ENCODE data around the gene FHIP2A. TPM values are rescaled to one million over a fixed set of nuclear protein-coding genes. Genes with fewer than 3 reads are reported as not detected.
"Not testable (repeated sequence)": the region's sequence is repeated elsewhere in the genome, so short reads cannot be mapped to it uniquely, and the experiment has no call there.

Gene FHIP2A
- 19.1 and 19.3 TPM in 2 replicates for total RNA-seq (2014; rRNA removed)
- polyA plus RNA-seq (2012), result 12.4 TPM

- DNase-seq (ENCODE audit: low read depth), result peak; percentile 71
Measured at GRCh38 chr10:114821293-114821914, at the start of gene FHIP2A. Gene FHIP2A, plus strand, starts transcription at chr10:114821780. Its CDS starts 299 bp downstream, at chr10:114822079.

GRCh38 chr10:114772496-114773196, 48.9 kb upstream of the FHIP2A start:
- no peak for DNase-seq (ENCODE audit: low read depth)

DNA sequence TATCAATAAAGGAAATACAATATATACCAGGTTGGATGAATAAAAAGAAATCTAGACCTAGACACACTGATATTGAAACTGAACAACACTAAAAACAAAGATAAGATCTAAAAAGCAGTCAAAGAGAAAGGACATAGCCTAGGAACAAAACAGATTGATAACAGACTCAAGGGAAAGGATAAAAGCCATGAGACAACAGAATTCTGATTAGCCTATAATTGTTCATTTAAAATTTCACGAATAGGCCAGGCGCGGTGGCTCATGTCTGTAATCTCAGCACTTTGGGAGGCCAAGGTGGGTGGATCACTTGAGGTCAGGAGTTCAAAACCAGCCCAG, 48.4 kb upstream of the FHIP2A start:
- no peak for DNase-seq (ENCODE audit: low read depth)

- DNase-seq (ENCODE audit: low read depth), result not testable (repeated sequence)
Measured at GRCh38 chr10:114775082-114775481, 46.5 kb upstream of the FHIP2A start.

GRCh38 chr10:114777415-114777814, 44.2 kb upstream of the FHIP2A start:
- no peak for DNase-seq (ENCODE audit: low read depth)

DNA sequence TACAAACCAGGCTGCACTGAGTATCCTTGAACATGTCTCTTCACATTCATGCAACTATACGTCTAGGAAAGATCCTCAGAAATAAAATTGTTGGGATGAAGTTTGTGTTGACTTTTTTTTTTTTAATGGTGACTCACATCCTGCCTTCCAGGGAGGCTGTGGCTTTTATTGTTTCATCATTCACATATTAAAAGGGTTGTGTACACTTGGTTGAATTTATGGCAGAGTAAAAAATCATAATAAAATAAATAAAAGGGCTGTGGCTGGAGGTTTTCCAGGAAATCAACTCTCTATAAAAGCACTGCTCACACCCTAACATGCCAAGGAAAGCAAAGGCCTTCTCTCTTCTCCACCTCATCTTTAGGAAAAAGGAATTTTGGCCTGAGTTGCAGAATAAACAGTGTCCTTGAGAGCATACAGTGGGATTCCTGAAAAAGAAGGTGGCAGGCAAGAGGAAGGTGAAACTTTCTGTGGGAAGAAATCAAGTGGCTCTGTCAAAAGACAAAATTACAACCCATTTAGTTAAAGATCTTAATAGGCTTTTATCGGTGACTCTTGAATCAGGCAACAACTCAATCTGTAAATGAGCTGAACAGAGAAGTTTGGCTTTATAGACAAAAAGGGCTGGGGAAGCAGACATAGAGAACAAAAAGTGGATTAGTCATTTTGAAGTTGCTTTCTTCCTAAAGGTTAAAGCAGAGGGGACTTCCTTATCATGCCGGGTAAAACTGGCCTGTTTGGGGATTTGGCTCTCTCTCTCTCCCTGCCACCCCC, 41.6 kb upstream of the FHIP2A start:
- DNase-seq (ENCODE audit: low read depth), result peak; percentile 87

DNA sequence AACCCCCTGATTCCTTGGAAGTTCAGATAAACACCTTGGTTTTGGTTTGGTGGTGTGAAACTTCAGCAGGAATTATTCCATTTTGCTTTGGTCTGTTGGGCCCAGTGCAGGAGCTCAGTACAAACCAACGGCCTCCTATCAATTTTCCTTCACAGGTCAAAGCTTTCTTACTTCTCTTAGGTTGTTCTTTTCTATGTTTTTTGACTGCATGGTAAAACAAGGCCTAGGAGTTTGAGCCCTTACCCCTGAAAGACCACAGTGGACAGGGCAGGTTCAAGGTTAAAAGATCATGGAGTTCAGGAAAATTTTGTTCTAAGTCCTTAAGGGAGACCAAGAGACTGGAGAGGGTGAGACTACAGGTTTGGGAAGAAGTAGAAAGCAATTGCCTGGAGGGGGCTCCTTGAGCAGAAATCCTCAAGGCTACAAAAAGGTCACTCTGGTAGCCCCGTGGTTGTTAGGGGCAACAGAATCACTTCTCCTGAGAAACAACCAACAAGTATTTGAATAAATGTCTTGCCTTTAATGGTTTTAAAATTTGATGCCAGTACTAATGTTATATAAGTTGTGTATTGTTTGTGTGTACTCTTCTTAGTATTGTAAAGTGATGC, 40.9 kb upstream of the FHIP2A start:
- DNase-seq (ENCODE audit: low read depth), result no peak

DNA sequence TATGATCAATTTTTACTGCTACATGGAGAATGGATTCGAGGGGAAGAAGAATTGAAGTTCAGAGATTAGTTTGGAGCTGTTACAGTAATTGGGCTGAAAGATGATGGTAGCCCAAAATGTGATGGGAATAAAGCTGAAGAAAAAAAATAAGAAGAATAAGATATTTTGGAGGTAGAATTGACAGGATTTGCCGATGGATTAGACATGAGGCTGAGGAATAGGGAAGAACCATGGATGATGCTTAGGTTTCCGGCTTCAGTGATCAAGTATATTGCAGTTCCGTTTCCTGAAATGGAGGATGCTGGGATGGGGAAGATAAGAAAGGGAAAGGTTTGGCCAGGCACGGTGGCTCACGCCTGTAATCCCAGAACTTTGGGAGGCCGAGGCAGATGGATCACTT, 38.9 kb upstream of the FHIP2A start:
- DNase-seq (ENCODE audit: low read depth), result no peak

DNA sequence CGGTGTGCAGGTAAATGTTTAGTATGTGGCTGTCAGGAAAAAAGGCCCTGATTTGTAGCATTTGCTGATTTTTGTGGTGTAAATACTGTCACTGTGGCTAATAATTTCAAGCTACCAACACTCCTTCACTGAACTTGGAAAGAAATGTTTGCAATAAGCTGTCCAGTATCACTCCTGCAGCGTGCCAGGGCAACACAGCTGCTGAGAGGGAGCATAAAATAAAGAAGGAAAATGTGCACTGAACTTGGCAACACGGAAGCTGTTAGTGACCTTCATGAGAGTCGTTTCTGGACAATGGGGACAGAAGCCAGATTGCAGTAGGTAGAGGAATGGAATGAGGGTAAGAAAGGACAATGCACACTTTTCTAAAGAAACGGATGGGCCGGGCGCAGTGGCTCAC, 37.9 kb upstream of the FHIP2A start:
- no peak for DNase-seq (ENCODE audit: low read depth)

- peak; percentile 64 for DNase-seq (ENCODE audit: low read depth)
Measured at GRCh38 chr10:114786492-114786891, 35.1 kb upstream of the FHIP2A start.

- not testable (repeated sequence) for DNase-seq (ENCODE audit: low read depth)
Measured at GRCh38 chr10:114787131-114787530, 34.4 kb upstream of the FHIP2A start.

DNA sequence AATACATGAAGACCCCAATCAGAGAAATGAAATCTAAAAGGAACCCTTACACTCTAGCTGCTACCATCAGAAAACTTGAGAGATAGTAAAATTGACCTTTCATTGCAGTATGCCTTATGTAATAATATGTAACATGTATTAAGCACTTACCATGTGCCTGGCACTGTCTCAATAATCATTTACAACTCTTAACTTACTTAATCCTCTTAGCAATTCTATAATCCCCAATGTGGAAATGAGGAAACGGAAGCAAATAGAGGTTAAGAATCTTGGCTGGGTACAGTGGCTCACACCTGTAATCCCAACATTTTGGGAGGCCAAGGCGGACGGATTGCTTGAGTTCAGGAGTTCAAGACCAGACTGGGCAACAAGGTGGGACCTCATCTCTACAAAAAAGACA, 29.8 kb upstream of the FHIP2A start:
- DNase-seq (ENCODE audit: low read depth), result no peak

GRCh38 chr10:114795039-114795438, 26.5 kb upstream of the FHIP2A start:
- no peak for DNase-seq (ENCODE audit: low read depth)

DNA sequence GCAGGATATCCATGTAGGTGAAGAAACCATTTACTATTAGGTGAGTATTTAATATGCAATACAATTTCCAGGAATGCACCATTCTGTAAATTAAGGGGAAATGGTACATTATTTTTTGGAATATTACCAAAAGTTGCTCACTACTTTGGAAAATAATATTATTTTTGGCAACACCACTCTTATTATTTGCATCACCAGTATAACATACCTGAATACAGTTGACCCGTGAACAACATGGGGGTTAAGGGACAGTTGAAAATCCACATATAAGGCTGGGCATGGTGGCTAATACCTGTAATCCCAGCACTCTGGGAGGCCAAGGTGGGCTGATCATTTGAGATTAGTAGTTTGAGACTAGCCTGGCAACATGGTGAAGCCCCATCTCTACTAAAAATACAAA, 21.2 kb upstream of the FHIP2A start:
- no peak for DNase-seq (ENCODE audit: low read depth)

- DNase-seq (ENCODE audit: low read depth), result no peak
Measured at GRCh38 chr10:114801411-114801813, 20.2 kb upstream of the FHIP2A start.

- DNase-seq (ENCODE audit: low read depth), result no peak
Measured at GRCh38 chr10:114802177-114802576, 19.4 kb upstream of the FHIP2A start.

- no peak for DNase-seq (ENCODE audit: low read depth)
Measured at GRCh38 chr10:114806562-114807391, 14.8 kb upstream of the FHIP2A start.

GRCh38 chr10:114808982-114809381, 12.6 kb upstream of the FHIP2A start:
- DNase-seq (ENCODE audit: low read depth), result no peak

DNA sequence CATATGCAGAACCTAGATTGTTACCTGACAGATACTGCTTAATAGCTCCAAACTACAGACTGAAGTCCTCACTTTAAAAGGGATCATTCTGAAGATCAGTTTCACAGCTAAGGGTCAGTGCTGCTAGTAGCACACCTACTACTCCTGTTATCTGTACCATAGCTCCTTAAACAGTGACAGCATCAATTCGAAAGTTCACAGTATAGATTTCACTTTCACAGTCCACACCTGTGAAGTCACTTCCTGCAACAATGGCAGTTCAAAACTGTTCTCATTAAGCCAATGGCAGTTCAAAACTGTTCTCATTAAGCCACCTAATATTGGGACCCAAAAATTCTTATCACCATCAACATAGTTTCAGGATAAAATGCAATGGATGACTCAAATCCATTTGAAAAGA, 10.7 kb upstream of the FHIP2A start:
- no peak for DNase-seq (ENCODE audit: low read depth)

DNA sequence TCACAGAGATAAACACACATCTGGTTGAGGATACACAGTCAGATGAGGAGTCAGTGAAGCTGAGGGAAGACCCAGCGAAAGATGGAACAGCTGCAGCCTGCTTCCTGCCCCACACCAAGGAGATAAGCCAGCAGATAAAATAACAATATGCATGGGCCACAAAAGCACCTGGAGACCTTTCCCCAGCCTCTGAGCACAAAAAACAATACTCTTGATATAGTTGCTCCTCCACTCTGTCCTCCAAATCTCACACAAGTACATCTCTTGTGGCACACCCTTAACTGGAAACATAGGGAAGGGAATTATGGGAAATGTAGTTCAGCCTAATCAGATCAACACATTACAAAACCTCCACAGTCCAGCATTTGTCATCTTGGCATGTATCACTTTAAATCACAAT, 9.7 kb upstream of the FHIP2A start:
- DNase-seq (ENCODE audit: low read depth), result no peak

GRCh38 chr10:114815791-114816190, 5.8 kb upstream of the FHIP2A start:
- DNase-seq (ENCODE audit: low read depth), result no peak

All from LHCN-M2 (cell line).